ENCODE data around the gene TGFBR1. TPM values are rescaled to one million over a fixed set of nuclear protein-coding genes. Genes with fewer than 3 reads are reported as not detected.

The TGFBR1 gene
- polyA plus RNA-seq, 1 of the 3 experiments (the other 2 are of a cell fraction) = 15.3 TPM

DNA sequence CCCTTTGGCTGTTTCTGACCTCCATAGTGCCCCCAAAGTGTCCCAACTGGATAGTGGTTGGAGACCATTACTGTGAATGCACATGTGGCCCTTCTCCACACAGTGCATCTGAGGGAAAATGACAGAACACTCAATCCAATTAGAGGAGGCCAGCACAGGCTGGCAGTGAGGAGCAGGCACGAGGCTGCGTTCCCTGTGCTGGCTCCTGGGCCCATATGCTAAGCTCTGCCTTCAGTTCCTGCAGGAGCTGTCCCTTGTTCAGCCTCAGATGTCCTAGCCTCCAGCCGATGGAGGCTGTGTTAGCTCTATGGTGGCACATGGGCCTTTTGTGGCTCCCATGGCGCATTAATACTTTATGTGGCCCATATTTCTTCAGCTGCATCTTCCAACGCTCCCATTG lies 81.0 kb downstream of the TGFBR1 start:
- H2AFZ ChIP-seq (ENCODE audit: low read depth) = no peak overlapping the region
- no peak overlapping the region for H3K9ac ChIP-seq
- H3K27me3 ChIP-seq (ENCODE audit: insufficient read depth) = no peaks in the 10 kb centered on the region
- H3K4me1 ChIP-seq (ENCODE audit: control insufficient read depth in 1 of 2, insufficient read depth in 2 of 2, low read depth in 1 of 2, low read length in 1 of 2) = peaks cover 3 to 29% of the 10 kb centered on the region in 2 experiments; a peak in 1 of 4 replicates
- no peak overlapping the region for H3K4me2 ChIP-seq
- no peaks in the 10 kb centered on the region for H3K9me2 ChIP-seq
- no peaks in the 10 kb centered on the region for H3K36me3 ChIP-seq (replicated peaks in 1 of 2; ENCODE audit: control insufficient read depth in 1 of 2, insufficient read depth in 2 of 2, low read length in 1 of 2)
- ChIA-PET CTCF (interaction anchor here (0.9 to 5.5 kb wide), 17 partner anchors 8 to 1137 kb away, joined by 3 to 66 read pairs (median 11); partner anchors contain the start of genes ALG2 and SEC61B), POLR2A (interaction anchor here (0.9 to 1.4 kb wide), 2 partner anchors 15 to 36 kb away, joined by 4 read pairs; partner anchors contain the start of genes ALG2 and SEC61B)
- H3F3A ChIP-seq (replicated peaks; ENCODE audit: insufficient read depth) = no peaks in the 10 kb centered on the region
- WGBS (ENCODE audit: low lambda C conversion rate) = 71% methylated on average over 5 of the region's 5 CpGs
- TF ChIP-seq MXI1 (IDR thresholded peaks at IDR 0.05; ENCODE audit: low read depth, low read length) (peak; percentile 81), REST (IDR thresholded peaks at IDR 0.05; ENCODE audit: low read depth, low read length) (no peak), RAD21 (IDR thresholded peaks at IDR 0.05; ENCODE audit: low read length) (peak; percentile 35; the same call in 1 of the 2 replicates), TAF1 (IDR thresholded peaks at IDR 0.05; ENCODE audit: borderline replicate concordance, low read depth, low read length) (no peak), RCOR1 (IDR thresholded peaks at IDR 0.05; ENCODE audit: low read length) (peak; percentile 69; the same call in 1 of the 2 replicates)
- TF ChIP-seq, protein P1, sequence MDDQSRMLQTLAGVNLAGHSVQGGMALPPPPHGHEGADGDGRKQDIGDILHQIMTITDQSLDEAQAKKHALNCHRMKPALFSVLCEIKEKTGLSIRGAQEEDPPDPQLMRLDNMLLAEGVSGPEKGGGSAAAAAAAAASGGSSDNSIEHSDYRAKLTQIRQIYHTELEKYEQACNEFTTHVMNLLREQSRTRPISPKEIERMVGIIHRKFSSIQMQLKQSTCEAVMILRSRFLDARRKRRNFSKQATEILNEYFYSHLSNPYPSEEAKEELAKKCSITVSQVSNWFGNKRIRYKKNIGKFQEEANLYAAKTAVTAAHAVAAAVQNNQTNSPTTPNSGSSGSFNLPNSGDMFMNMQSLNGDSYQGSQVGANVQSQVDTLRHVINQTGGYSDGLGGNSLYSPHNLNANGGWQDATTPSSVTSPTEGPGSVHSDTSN (IDR thresholded peaks at IDR 0.05) = no peak
- H3K9me3 ChIP-seq = no peaks in the 10 kb centered on the region
- DNase-seq = peak; percentile 46
- no peaks in the 10 kb centered on the region for H3K79me2 ChIP-seq (ENCODE audit: insufficient read depth)
- H3K27ac ChIP-seq (ENCODE audit: low read depth in 2 of 2, low read length in 1 of 2) = peak overlapping the region in 1 of 2 experiments; percentile 43; a peak in 2 of 4 replicates
- no peak overlapping the region for H3K4me3 ChIP-seq (ENCODE audit: low read depth in 2 of 2, low read length in 1 of 2)
- H4K20me1 ChIP-seq (ENCODE audit: insufficient read depth) = no peaks in the 10 kb centered on the region

DNA sequence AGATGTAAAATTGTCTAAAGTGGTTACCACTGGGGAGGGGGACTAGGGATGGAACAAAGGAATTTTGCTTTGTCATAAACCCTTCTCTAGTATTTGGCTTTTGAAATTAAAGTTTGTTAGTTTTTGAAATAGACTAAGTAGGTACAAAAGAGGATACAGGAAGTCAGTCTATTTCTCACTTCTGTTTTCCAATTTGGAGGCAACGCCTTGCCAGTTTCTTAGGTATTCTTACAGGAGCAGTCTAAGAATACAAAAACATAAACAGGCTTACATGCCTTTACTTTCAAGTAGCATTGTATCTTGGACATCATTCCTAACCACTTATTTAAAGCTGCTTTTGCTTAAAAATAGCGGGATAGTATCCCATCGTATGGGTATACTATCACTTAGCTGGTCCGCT lies 82.4 kb downstream of the TGFBR1 start:
- DNase-seq = no peak
- Histone ChIP-seq H3K9ac (no peak overlapping the region), H2AFZ (ENCODE audit: low read depth) (no peak overlapping the region), H3K27ac (ENCODE audit: low read depth in 2 of 2, low read length in 1 of 2) (no peak overlapping the region), H4K20me1 (ENCODE audit: insufficient read depth) (no peaks in the 10 kb centered on the region), H3K9me3 (no peaks in the 10 kb centered on the region), H3K4me1 (ENCODE audit: control insufficient read depth in 1 of 2, insufficient read depth in 2 of 2, low read depth in 1 of 2, low read length in 1 of 2) (peaks cover 3 to 29% of the 10 kb centered on the region in 2 experiments; a peak in 1 of 4 replicates), H3K9me2 (no peaks in the 10 kb centered on the region), H3K27me3 (ENCODE audit: insufficient read depth) (no peaks in the 10 kb centered on the region), H3K4me3 (ENCODE audit: low read depth in 2 of 2, low read length in 1 of 2) (no peak overlapping the region), H3F3A (replicated peaks; ENCODE audit: insufficient read depth) (no peaks in the 10 kb centered on the region), H3K79me2 (ENCODE audit: insufficient read depth) (no peaks in the 10 kb centered on the region), H3K4me2 (no peak overlapping the region), H3K36me3 (replicated peaks in 1 of 2; ENCODE audit: control insufficient read depth in 1 of 2, insufficient read depth in 2 of 2, low read length in 1 of 2) (no peaks in the 10 kb centered on the region)
- POLR2A ChIA-PET = no interaction called here
- TF ChIP-seq MXI1 (IDR thresholded peaks at IDR 0.05; ENCODE audit: low read depth, low read length) (no peak), GATA2 (CRISPR knock-in tag; IDR thresholded peaks at IDR 0.05) (no peak), MEF2A (IDR thresholded peaks at IDR 0.05; ENCODE audit: borderline replicate concordance, low read depth) (no peak), NFIC (IDR thresholded peaks at IDR 0.05; ENCODE audit: borderline replicate concordance) (no peak), RXRA (IDR thresholded peaks at IDR 0.05; ENCODE audit: borderline replicate concordance, low read depth) (no peak), SMC3 (IDR thresholded peaks at IDR 0.05; ENCODE audit: low read depth, low read length) (no peak), TCF12 (IDR thresholded peaks at IDR 0.05) (no peak)
- 87% methylated on average over 4 of the region's 4 CpGs for WGBS (ENCODE audit: low lambda C conversion rate)
- CTCF ChIA-PET = no interaction called here
